ENCODE data around the gene DLG2.

DLG2 gene

GRCh38 chr11:85589373-85589772 is 37.8 kb downstream of the DLG2 start:
- TF ChIP-seq, protein P1, sequence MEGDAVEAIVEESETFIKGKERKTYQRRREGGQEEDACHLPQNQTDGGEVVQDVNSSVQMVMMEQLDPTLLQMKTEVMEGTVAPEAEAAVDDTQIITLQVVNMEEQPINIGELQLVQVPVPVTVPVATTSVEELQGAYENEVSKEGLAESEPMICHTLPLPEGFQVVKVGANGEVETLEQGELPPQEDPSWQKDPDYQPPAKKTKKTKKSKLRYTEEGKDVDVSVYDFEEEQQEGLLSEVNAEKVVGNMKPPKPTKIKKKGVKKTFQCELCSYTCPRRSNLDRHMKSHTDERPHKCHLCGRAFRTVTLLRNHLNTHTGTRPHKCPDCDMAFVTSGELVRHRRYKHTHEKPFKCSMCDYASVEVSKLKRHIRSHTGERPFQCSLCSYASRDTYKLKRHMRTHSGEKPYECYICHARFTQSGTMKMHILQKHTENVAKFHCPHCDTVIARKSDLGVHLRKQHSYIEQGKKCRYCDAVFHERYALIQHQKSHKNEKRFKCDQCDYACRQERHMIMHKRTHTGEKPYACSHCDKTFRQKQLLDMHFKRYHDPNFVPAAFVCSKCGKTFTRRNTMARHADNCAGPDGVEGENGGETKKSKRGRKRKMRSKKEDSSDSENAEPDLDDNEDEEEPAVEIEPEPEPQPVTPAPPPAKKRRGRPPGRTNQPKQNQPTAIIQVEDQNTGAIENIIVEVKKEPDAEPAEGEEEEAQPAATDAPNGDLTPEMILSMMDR (IDR thresholded peaks at IDR 0.05; ENCODE audit: borderline replicate concordance, insufficient read depth, low read depth, low read length) = no peak
- no peak overlapping the region for H3K4me3 ChIP-seq (ENCODE audit: low read depth, low read length)

DNA sequence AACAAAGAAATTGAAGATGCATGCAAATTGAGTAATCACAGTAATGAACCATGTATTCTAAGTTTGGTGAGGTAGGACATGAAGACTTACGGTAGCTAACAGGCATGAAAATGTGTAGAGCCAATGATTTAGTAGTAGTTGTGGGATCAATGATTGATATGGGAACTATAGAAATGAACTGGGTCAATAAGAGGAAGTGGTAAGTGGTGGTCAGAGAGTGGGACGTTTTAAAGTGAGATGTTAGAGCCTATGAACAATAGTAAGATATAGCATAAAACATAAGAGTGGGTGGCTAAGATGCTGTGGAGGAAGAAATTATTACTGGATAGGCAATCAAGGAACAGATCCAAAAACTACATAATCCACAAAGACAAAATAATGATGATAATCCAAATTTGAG is 45.0 kb downstream of the DLG2 start:
- TF ChIP-seq, protein P1 (IDR thresholded peaks at IDR 0.05; ENCODE audit: borderline replicate concordance, insufficient read depth, low read depth, low read length) = no peak
- no peak overlapping the region for H3K4me3 ChIP-seq (ENCODE audit: low read depth, low read length)

DNA sequence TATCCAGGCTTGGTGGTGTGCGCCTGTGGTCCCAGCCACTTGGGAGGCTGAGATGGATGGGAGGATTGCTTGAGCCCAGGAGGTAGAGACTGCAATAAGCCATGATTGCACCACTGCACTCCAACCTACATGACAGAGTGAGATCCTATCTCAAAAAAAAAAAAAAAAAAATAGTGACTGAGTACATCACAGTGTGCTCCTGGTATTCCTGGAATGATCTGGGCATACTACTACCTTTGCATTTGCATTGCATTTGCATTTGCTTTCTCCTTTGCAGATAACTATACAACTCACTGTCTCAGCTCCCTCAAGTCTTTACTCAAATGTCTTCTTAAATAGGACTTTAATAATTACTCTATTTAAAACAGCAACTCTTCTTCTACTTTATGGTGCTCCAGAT is 51.8 kb downstream of the DLG2 start:
- no peak overlapping the region for H3K4me3 ChIP-seq (ENCODE audit: low read depth, low read length)
- TF ChIP-seq, protein P1 (IDR thresholded peaks at IDR 0.05; ENCODE audit: borderline replicate concordance, insufficient read depth, low read depth, low read length) = no peak

DNA sequence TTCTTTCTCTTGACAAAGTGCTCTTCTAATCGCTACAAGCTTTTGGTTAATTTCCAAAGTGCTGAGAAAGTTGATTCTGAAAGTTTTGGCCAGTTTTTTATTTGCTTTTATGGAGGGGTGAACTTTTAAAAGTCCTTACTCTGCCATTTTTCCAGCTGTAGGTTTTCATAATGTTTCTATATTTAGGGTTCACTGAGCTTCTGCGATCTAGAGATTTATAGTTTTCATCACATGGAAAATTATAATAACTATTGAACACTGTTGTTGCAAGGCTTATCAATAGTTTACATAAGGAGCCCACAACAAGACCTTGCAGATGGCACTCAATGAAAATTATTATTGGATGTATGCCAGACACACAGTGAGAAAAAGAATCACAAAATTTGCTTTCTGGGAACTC is 55.1 kb downstream of the DLG2 start:
- TF ChIP-seq, protein P1 (IDR thresholded peaks at IDR 0.05; ENCODE audit: borderline replicate concordance, insufficient read depth, low read depth, low read length) = no peak
- no peak overlapping the region for H3K4me3 ChIP-seq (ENCODE audit: low read depth, low read length)

- no peak overlapping the region for H3K4me3 ChIP-seq (ENCODE audit: low read depth, low read length)
- TF ChIP-seq, protein P1 (IDR thresholded peaks at IDR 0.05; ENCODE audit: borderline replicate concordance, insufficient read depth, low read depth, low read length) = no peak
These were observed 57.6 kb downstream of the DLG2 start for GRCh38 chr11:85569525-85569924.

DNA sequence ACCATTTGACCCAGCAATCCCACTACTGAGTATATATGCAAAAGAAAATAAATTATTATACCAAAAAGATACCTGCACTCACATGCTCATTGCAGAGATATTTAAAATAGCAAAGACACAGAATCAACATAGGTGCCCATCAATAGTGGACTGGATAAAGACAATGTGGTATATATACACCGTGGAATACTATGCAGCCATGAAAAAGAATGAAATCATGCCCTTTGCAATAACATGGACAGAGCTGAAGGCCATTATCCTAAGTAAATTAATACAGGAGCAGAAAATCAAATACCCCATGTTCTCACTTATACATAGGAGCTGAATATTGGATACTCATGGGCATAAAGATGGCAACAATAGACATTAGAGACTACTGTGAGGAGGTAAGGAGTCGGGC is 68.7 kb downstream of the DLG2 start:
- TF ChIP-seq, protein P1 (IDR thresholded peaks at IDR 0.05; ENCODE audit: borderline replicate concordance, insufficient read depth, low read depth, low read length) = no peak
- no peak overlapping the region for H3K4me3 ChIP-seq (ENCODE audit: low read depth, low read length)

- H3K4me3 ChIP-seq (ENCODE audit: low read depth, low read length) = no peak overlapping the region
- TF ChIP-seq, protein P1 (IDR thresholded peaks at IDR 0.05; ENCODE audit: borderline replicate concordance, insufficient read depth, low read depth, low read length) = no peak
These were observed 75.3 kb downstream of the DLG2 start for GRCh38 chr11:85551881-85552280.

Data from GM12875 (cell line).